ENCODE measurements around the gene TBX10. TPM values are rescaled to one million over a fixed set of nuclear protein-coding genes. Genes with fewer than 3 reads are reported as not detected.

TBX10 gene
- total RNA-seq, 4 donors from 2014 or later: not detected

DNA sequence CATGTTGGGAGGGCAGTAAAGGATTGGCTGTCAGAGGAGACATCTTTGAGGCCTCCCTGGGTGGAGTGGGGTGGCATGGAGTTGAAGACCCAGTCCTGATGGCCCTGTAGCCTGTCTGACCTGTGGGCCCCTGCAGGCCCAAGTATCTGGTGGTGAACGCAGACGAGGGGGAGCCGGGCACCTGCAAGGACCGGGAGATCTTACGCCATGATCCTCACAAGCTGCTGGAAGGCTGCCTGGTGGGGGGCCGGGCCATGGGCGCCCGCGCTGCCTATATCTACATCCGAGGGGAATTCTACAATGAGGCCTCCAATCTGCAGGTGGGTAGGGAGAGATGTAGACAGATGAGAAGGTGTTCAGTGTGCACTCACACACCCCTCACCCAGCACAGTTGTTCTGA, 30.2 kb downstream of the TBX10 start:
- in situ Hi-C loops (cut with MboI; ENCODE audit: low sequenced_read_pairs in 4 of 4): no loop called here
- Histone ChIP-seq H3K27ac (no peak overlapping the region), H3K4me3 (no peak overlapping the region), H3K27me3 (no peaks in the 10 kb centered on the region), H3K9me3 (no peaks in the 10 kb centered on the region), H3K36me3 (peaks cover 0 to 48% of the 10 kb centered on the region in 2 donors), H3K4me1 (peaks cover 16 to 29% of the 10 kb centered on the region in 2 donors)
- no peak for DNase-seq
- ATAC-seq: no peak
- intact Hi-C loops (cut with DNase I; ENCODE audit: low total_unique reads): no loop called here
- TF ChIP-seq, protein P1, sequence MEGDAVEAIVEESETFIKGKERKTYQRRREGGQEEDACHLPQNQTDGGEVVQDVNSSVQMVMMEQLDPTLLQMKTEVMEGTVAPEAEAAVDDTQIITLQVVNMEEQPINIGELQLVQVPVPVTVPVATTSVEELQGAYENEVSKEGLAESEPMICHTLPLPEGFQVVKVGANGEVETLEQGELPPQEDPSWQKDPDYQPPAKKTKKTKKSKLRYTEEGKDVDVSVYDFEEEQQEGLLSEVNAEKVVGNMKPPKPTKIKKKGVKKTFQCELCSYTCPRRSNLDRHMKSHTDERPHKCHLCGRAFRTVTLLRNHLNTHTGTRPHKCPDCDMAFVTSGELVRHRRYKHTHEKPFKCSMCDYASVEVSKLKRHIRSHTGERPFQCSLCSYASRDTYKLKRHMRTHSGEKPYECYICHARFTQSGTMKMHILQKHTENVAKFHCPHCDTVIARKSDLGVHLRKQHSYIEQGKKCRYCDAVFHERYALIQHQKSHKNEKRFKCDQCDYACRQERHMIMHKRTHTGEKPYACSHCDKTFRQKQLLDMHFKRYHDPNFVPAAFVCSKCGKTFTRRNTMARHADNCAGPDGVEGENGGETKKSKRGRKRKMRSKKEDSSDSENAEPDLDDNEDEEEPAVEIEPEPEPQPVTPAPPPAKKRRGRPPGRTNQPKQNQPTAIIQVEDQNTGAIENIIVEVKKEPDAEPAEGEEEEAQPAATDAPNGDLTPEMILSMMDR (IDR thresholded peaks at IDR 0.05 in 4 of 5, conservative IDR thresholded peaks at IDR 0.05 in 1 of 5): no peak
- TF ChIP-seq POLR2A (IDR thresholded peaks at IDR 0.05): no peak

- DNase-seq (no peak), ATAC-seq (no peak)
- H3K4me3 ChIP-seq: no peak overlapping the region
- intact Hi-C loops (cut with DNase I; ENCODE audit: low total_unique reads): no loop called here
- H3K4me1 ChIP-seq: peaks cover 16 to 23% of the 10 kb centered on the region in 2 donors
- peaks cover 0 to 48% of the 10 kb centered on the region in 2 donors for H3K36me3 ChIP-seq
- in situ Hi-C loops (cut with MboI; ENCODE audit: low sequenced_read_pairs in 4 of 4): no loop called here
- no peaks in the 10 kb centered on the region for H3K9me3 ChIP-seq
- no peaks in the 10 kb centered on the region for H3K27me3 ChIP-seq
- H3K27ac ChIP-seq: no peak overlapping the region
- TF ChIP-seq, protein P1 (IDR thresholded peaks at IDR 0.05 in 4 of 5, conservative IDR thresholded peaks at IDR 0.05 in 1 of 5): no peak
- TF ChIP-seq POLR2A (IDR thresholded peaks at IDR 0.05): no peak
Measured at GRCh38 chr11:67608486-67608885, 31.1 kb downstream of the TBX10 start.

- Histone ChIP-seq H3K4me1 (peaks cover 16 to 23% of the 10 kb centered on the region in 2 donors), H3K27me3 (no peaks in the 10 kb centered on the region), H3K4me3 (peak overlapping the region; percentile 81 to 100 (median 92)), H3K27ac (peak overlapping the region; percentile 89 to 97 (median 91)), H3K36me3 (peaks cover 0 to 44% of the 10 kb centered on the region in 2 donors), H3K9me3 (no peaks in the 10 kb centered on the region)
- TF ChIP-seq, protein P1 (IDR thresholded peaks at IDR 0.05 in 4 of 5, conservative IDR thresholded peaks at IDR 0.05 in 1 of 5): no peak
- no peak for TF ChIP-seq POLR2A (IDR thresholded peaks at IDR 0.05)
- no peak for ATAC-seq
- in situ Hi-C loops (cut with MboI; ENCODE audit: low sequenced_read_pairs in 4 of 4) (no loop called here), intact Hi-C loops (cut with DNase I; ENCODE audit: low total_unique reads) (no loop called here)
- no peak for DNase-seq
Measured at GRCh38 chr11:67607507-67607906, 32.1 kb downstream of the TBX10 start.

DNA sequence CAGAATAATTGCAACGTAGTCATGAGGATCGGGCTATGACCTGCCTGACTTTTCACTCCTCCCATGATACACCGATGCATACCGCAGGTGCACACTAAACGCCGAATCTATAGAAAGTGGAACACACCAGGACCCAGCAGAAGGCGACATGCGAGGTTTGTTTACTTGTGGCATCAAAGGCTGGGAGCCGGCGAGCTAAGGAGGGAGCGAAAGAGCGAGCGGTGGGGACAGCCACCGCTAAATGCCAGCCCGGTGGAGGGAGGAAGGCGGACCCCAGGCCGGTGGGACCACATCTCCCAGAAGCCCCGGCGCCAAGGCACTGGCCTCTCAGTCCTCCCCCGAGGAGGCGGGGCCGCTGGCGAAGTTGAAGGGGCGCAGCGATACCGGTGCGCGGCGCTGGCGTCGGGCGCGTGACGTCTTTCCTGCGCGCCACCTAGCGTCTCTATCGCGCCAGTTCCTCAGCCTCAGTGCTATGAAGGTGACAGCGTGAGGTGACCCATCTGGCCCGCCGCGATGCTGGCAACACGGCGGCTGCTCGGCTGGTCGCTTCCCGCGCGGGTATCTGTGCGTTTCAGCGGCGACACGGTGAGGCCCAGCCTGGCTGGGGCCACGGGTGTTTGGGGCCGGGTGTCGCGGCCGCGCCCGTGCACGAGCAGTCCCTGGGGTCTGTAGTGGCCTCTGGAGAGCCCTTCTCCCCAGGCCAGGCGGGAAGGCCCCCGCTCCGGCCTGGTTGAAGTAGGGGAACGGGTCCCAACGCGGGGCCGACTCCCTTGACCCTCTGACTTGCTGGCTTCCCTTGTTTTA, 32.9 kb downstream of the TBX10 start, which contains the start of gene NDUFV1:
NDUFV1 (plus strand) TSS at position 445 of the 804 bp plus-strand sequence; CDS start at position 514, 69 bp downstream.
- DNase-seq: peak; percentile 93 to 96
- intact Hi-C loops (cut with DNase I; ENCODE audit: low total_unique reads) (loop anchor here (1.0 kb wide), 3 partner anchors 23 to 34 kb away; partner anchors contain the start of gene GSTP1), in situ Hi-C loops (cut with MboI; ENCODE audit: low sequenced_read_pairs in 4 of 4) (no loop called here)
- H3K9me3 ChIP-seq: no peaks in the 10 kb centered on the region
- peak within 1 kb of the TSS; percentile 89 to 97 (median 91) for H3K27ac ChIP-seq
- TF ChIP-seq POLR2A (IDR thresholded peaks at IDR 0.05): peak; percentile 64 to 73
- TF ChIP-seq, protein P1 (IDR thresholded peaks at IDR 0.05 in 4 of 5, conservative IDR thresholded peaks at IDR 0.05 in 1 of 5): peak; percentile 41 to 88 (median 79)
- peak; percentile 95 to 96 for ATAC-seq
- H3K36me3 ChIP-seq: peaks cover 0 to 36% of the 10 kb centered on the region in 2 donors
- peak within 1 kb of the TSS; percentile 81 to 100 (median 92) for H3K4me3 ChIP-seq
- H3K27me3 ChIP-seq: no peaks in the 10 kb centered on the region
- H3K4me1 ChIP-seq: peaks cover 16 to 23% of the 10 kb centered on the region in 2 donors

Data from gastrocnemius medialis (tissue), 4 donors.